Activated CD4-positive, alpha-beta T cell treated with anti-CD3 and anti-CD28 coated beads, Interleukin-2, amount 50 U/mL, for 16 hours (primary cell): ENCODE results near the gene EML3.
"Not testable (repeated sequence)": the region's sequence is repeated elsewhere in the genome, so short reads cannot be mapped to it uniquely, and the experiment has no call there.

ENCODE experiments used
- DNase-seq: peaks from one replicate; pipeline ENCODE4 v3.0.0-alpha.2; 2020

EML3 gene

GRCh38 chr11:62570903-62571302 is 41.7 kb downstream of the EML3 start:
- DNase-seq, result not testable (repeated sequence)

GRCh38 chr11:62569611-62570010 is 43.0 kb downstream of the EML3 start:
- no peak for DNase-seq

- no peak for DNase-seq
Observed at GRCh38 chr11:62567018-62567633, 45.4 kb downstream of the EML3 start.

GRCh38 chr11:62566247-62566646 is 46.3 kb downstream of the EML3 start:
- DNase-seq, result no peak

GRCh38 chr11:62565100-62565802 is 47.3 kb downstream of the EML3 start:
- DNase-seq, result no peak

GRCh38 chr11:62561677-62562230 is 50.8 kb downstream of the EML3 start:
- DNase-seq, result not testable (repeated sequence)

- peak; percentile 77 for DNase-seq
Observed at GRCh38 chr11:62560566-62561103, 51.9 kb downstream of the EML3 start.

GRCh38 chr11:62559626-62560025 is 52.9 kb downstream of the EML3 start:
- not testable (repeated sequence) for DNase-seq

GRCh38 chr11:62559204-62559603 is 53.4 kb downstream of the EML3 start:
- no peak for DNase-seq

- DNase-seq, result no peak
Observed at GRCh38 chr11:62558669-62559068, 53.9 kb downstream of the EML3 start.

- DNase-seq, result peak; percentile 94
Observed at GRCh38 chr11:62556875-62557631, 55.5 kb downstream of the EML3 start.

- DNase-seq, result peak; percentile 97
Observed at GRCh38 chr11:62556108-62556874, 56.3 kb downstream of the EML3 start.

GRCh38 chr11:62555464-62556107 is 57.0 kb downstream of the EML3 start:
- DNase-seq, result peak; percentile 93

- DNase-seq, result no peak
Observed at GRCh38 chr11:62554387-62555167, 58.0 kb downstream of the EML3 start.

GRCh38 chr11:62553839-62554361 is 58.7 kb downstream of the EML3 start:
- no peak for DNase-seq

GRCh38 chr11:62553080-62553838 is 59.3 kb downstream of the EML3 start:
- DNase-seq, result peak; percentile 71

- no peak for DNase-seq
Observed at GRCh38 chr11:62552485-62553079, 60.0 kb downstream of the EML3 start.
